Measurements from ENCODE around the gene HIPK3.
A peak's percentile ranks its signal among the peaks of the same experiment; 100 is the strongest.

Gene HIPK3

GRCh38 chr11:33399421-33399820 is 142.2 kb downstream of the HIPK3 start:
- no peak for DNase-seq

- DNase-seq, result no peak
Measured at GRCh38 chr11:33402066-33402465, 144.9 kb downstream of the HIPK3 start.

GRCh38 chr11:33403344-33403743 is 146.2 kb downstream of the HIPK3 start:
- DNase-seq, result no peak

- peak; percentile 20 for DNase-seq
Measured at GRCh38 chr11:33405834-33406602, 148.8 kb downstream of the HIPK3 start.

Measured in fibroblast of skin of abdomen (primary cell).